HG02571 (cell line): ENCODE data around the gene SBF2.

ENCODE experiments used
- ATAC-seq: cut with Tn5 transposase; IDR thresholded peaks from one replicate; pipeline ENCODE4 v1.9.1; 2021; ENCODE audit warnings: mild to moderate bottlenecking, moderate library complexity; ENCODE audit not compliant: unreplicated experiment

The SBF2 gene

DNA sequence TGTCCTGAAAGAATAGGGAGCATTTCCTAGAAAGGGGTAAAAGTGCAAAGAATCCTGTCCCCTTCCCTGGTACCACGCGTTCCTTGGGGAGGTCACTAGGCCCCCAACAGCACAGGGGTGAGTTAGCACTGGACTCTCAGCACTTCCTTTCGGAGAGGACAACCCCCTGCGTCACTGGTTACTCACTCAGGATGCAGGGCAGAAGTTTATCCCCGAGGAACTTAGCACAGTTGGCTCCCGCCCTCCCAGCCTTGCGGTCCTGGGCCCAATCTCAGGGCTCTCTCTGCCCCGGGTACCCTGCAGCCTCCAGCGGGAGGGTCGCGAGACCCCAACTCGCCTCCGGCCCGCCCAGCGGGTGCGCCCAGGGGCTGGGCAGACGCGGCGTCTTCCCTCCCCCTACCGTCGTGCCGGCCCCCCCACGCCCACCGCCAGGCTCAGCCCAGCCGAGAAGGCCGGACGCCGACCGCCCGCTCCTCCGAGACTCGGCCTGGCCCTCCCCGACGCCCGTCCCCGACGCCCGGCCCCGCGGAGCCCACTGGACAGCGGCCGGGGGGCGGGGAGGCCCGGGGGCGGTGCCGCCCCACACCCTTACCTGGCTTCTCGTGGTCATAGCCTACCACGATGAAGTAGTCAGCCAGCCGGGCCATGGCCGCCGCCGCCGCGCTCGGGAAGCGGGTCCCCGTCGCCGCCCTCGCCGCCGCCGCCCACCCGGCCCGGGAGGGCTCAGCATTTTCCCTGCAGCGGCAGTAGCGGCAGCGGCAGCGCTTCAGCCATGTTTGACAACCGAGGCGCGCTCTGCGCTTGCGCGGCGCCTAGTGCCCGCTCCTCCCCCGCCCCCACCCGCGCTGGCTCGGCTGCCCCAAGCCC, at the start of gene SBF2:
SBF2 (minus strand) TSS at position 797 of the 867 bp plus-strand sequence; CDS start at position 647, 150 bp downstream.
- ATAC-seq, result no peak

DNA sequence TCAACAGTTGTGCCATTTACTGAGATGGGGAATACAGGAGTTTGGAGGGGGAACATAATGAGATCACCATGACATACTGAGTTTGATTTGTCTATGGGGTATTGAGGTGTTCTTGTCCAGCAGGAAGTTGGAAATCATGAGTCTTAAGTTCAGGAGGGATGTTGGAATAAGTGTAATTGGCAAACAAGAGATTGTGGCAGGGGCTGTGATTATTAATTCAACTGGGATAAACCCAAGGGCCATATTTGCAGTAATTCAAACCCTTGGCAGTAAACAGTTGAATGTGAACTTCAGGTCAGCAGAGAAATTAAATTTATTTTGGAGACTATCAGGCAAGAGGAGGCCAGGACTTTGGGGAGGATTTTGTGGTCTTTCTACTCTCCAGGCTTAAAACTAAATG, 44.3 kb upstream of the SBF2 start:
- no peak for ATAC-seq

GRCh38 chr11:10333490-10333889, 39.5 kb upstream of the SBF2 start:
- ATAC-seq, result no peak

GRCh38 chr11:10331548-10332289, 37.7 kb upstream of the SBF2 start:
- ATAC-seq, result no peak

GRCh38 chr11:10329935-10330334, 35.9 kb upstream of the SBF2 start:
- ATAC-seq, result no peak

DNA sequence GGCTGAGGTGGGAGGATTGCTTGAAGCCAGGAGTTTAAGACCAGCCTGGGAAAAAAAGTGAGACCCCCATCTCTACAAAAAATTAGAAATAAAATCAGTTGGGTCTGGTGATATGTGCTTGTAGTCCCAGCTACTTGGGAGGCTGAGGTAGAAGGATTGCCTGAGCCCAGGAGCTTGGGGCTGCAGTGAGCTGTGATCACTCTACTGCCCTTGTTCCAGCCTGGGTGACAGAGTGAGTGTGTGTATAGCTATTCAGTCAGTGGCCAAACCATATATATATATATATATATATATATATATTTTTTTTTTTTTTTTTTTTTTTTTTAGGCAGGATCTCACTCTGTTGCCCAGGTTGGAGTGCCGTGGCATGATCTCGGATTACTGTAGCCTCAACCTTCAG, 35.3 kb upstream of the SBF2 start:
- no peak for ATAC-seq

DNA sequence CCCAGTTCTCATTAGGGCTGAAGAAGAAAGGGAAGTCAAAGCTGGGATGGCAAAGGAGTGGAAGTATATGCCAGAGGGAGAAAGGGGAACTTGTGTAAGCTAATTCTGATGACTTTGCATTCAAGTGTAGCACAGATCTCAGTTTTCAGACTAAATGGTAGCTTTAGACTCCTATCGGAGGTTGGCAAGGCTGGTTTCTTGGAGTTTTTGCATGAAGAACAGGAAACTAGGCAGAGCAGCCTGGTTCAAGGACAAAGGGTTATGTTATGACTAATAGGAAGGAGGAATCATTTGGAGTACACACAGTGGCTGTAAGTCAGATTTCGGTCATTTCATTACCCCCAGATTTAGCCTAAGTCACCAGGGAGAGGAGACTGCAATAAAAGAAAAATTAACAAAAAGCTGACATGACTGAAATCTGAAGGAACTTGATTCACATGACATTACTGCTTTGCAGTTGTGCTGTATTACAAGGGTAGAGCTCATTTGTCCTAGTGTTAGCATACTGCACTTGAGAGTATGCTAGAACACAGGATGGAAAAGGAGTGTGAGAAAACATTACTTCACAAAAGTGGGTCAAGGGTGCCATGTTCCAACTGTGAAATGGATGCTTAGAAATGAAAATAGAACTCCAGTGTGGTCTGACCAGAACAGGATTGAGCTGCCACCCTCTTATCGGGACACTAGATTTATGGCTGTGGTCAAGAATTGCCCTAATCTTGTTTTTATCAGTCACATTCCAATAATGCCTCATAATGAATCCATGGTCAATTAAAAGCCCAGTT, 34.5 kb upstream of the SBF2 start:
- ATAC-seq, result no peak

GRCh38 chr11:10327254-10327653, 33.2 kb upstream of the SBF2 start:
- ATAC-seq, result no peak

GRCh38 chr11:10326012-10326964, 32.3 kb upstream of the SBF2 start:
- no peak for ATAC-seq

GRCh38 chr11:10325277-10326011, 31.4 kb upstream of the SBF2 start:
- no peak for ATAC-seq

- ATAC-seq, result no peak
These were observed 30.5 kb upstream of the SBF2 start for GRCh38 chr11:10324474-10324873.

- ATAC-seq, result no peak
These were observed 29.8 kb upstream of the SBF2 start for GRCh38 chr11:10323793-10324170.

DNA sequence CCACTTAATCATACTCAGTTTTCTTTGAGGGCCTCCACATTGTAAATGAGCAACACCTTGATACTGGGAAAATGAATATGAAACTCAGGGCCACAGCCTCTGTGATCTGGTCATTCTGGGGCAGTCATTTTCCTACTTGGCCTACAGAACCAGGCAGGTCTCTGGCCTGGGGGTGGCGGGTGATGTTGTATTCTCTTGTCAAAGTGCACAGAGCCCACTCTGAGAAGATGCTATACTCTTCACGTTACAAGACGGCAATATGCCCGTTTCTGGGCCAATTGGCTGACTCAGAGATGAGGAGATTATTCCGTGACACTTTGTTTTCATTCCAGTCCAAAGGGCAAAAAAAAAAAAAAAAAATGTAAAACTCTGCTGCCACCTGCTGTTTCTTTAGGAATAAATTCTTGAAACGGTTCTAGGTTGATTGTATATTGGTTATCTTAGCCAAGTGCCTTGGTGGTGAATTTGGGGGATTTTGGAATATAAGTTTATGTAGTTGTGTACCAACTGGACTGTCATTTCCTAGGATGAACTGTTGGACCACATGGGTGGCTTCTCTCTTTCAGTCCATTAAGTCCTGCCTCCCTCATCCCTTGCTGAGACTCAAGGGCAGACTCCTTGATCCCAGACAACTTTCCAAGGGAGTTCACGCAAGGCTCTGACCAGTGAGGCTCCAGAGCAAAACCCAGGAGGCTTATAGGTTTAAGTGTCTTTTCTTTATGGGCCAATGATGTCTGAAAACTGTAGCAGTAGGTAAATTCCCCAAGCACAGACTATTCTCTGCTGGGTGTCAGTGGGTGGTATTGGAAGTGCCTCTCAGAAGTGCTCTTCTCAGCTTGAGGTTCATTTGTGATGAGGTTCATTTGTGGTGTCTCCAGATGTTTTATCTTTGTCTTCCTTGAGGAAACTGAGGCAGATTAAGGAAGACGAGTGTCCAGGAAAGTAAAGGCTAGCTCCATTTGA, 29.1 kb upstream of the SBF2 start:
- no peak for ATAC-seq

- no peak for ATAC-seq
These were observed 28.4 kb upstream of the SBF2 start for GRCh38 chr11:10322401-10322800.

DNA sequence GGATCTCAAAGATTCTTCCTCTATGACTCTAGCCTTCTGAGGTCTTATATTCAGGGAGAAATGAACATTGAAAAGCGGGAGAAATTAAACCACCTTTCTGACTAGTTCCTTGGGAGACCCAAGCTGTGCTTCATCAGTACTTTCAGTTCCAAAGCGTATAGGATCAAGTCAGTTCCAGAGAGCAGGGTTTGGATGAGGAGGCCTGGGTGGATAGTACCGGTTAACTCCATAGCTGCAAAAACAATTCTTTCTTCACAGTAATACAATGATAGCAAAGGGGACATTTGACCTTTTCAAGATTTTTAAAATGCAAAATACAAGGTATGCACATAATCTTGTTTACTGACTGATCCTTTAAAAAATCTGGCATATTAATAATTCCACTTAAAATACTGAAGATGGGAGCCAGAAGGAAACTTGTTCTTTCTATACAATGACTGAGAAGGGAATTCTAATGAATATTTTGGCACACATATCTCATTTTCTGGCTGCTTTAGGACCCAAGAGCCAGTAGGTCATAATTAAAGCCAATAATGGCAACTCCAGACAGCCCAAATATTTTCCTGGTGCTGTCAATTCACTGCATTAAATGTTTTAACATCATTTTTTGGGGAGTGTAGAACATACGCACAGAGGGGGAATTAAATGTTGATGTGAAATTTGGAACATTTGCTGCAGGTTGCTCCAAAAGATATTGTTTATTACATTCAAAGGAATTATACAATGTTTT, 26.9 kb upstream of the SBF2 start:
- no peak for ATAC-seq

GRCh38 chr11:10319702-10320558, 25.9 kb upstream of the SBF2 start:
- ATAC-seq, result no peak

- ATAC-seq, result no peak
These were observed 24.4 kb upstream of the SBF2 start for GRCh38 chr11:10318527-10318802.
